ENCODE results near the gene CHN2. TPM values are rescaled to one million over a fixed set of nuclear protein-coding genes. Genes with fewer than 3 reads are reported as not detected.
"Not testable (repeated sequence)": the region's sequence is repeated elsewhere in the genome, so short reads cannot be mapped to it uniquely, and the experiment has no call there.

Gene CHN2
- total and polyA plus RNA-seq, 8 donors, result 8.2 to 32.9 (median 24.0) TPM

GRCh38 chr7:29262191-29262917 lies 67.8 kb downstream of the CHN2 start:
- Histone ChIP-seq H3K4me1 (peaks cover 3 to 7% (median 4%) of the 10 kb centered on the region in 3 donors), H3K4me3 (no peak overlapping the region), H3K36me3 (no peaks in the 10 kb centered on the region), H3K27me3 (no peaks in the 10 kb centered on the region), H3K9me3 (no peaks in the 10 kb centered on the region), H3K27ac (no peak overlapping the region)
- intact Hi-C loops (cut with DNase I), result loop anchor here in 1 of 3 donors (5.0 kb wide), 1 partner anchor 135 kb away; no protein-coding TSS in a partner anchor
- no peak for ATAC-seq
- no peak for TF ChIP-seq CTCF (IDR thresholded peaks at IDR 0.05)
- FAIRE-seq, result no peak
- no peak for DNase-seq
- 90 to 97% methylated on average over 2 of the region's 2 CpGs for WGBS, 2 donors

- not testable (repeated sequence) for ATAC-seq, H3K9me3 ChIP-seq, H3K27me3 ChIP-seq, FAIRE-seq, DNase-seq, H3K4me3 ChIP-seq, H3K27ac ChIP-seq, H3K36me3 ChIP-seq
- intact Hi-C loops (cut with DNase I), result loop anchor here in 1 of 3 donors (5.0 kb wide), 1 partner anchor 136 kb away; no protein-coding TSS in a partner anchor
- H3K4me1 ChIP-seq, result peaks cover 4 to 12% (median 6%) of the 10 kb centered on the region in 3 donors
- WGBS, 2 donors, result 96 to 98% methylated on average over 37 to 44 of the region's 44 CpGs
Measured at GRCh38 chr7:29263601-29264207, 69.1 kb downstream of the CHN2 start.

- H3K27me3 ChIP-seq, result no peaks in the 10 kb centered on the region
- DNase-seq, result no peak
- FAIRE-seq, result no peak
- no peaks in the 10 kb centered on the region for H3K9me3 ChIP-seq
- WGBS, 2 donors, result 80 to 81% methylated on average over 6 of the region's 6 CpGs
- peak overlapping the region in 1 of 4 donors; percentile 23 for H3K27ac ChIP-seq
- intact Hi-C loops (cut with DNase I), result no loop called here
- peaks cover 11 to 23% (median 13%) of the 10 kb centered on the region in 3 donors for H3K4me1 ChIP-seq
- no peak for TF ChIP-seq CTCF (IDR thresholded peaks at IDR 0.05)
- H3K36me3 ChIP-seq, result no peaks in the 10 kb centered on the region
- no peak overlapping the region for H3K4me3 ChIP-seq
- peak; percentile 51 to 81 (median 69) for ATAC-seq
Measured at GRCh38 chr7:29265208-29265923, 70.8 kb downstream of the CHN2 start.

GRCh38 chr7:29269935-29270334 lies 75.4 kb downstream of the CHN2 start:
- no peak for FAIRE-seq
- H3K4me3 ChIP-seq, result no peak overlapping the region
- H3K9me3 ChIP-seq, result no peaks in the 10 kb centered on the region
- H3K4me1 ChIP-seq, result peaks cover 26 to 46% (median 32%) of the 10 kb centered on the region in 3 donors
- DNase-seq, result no peak
- H3K36me3 ChIP-seq, result no peaks in the 10 kb centered on the region
- WGBS, 2 donors, result 13 to 17% methylated on average over 1 of the region's 1 CpG
- H3K27ac ChIP-seq, result peak overlapping the region in 2 of 4 donors; percentile 55 to 77
- TF ChIP-seq CTCF (IDR thresholded peaks at IDR 0.05), result no peak
- no peaks in the 10 kb centered on the region for H3K27me3 ChIP-seq
- intact Hi-C loops (cut with DNase I), result no loop called here
- peak in 3 of 4 donors; percentile 14 to 40 (median 21) for ATAC-seq

- ATAC-seq, result peak; percentile 55 to 66 (median 58)
- intact Hi-C loops (cut with DNase I), result no loop called here
- Histone ChIP-seq H3K9me3 (no peaks in the 10 kb centered on the region), H3K27me3 (no peaks in the 10 kb centered on the region), H3K27ac (peak overlapping the region; percentile 34 to 77 (median 47)), H3K36me3 (no peaks in the 10 kb centered on the region), H3K4me3 (no peak overlapping the region), H3K4me1 (peaks cover 34 to 48% (median 38%) of the 10 kb centered on the region in 3 donors)
- DNase-seq, result no peak
- no peak for FAIRE-seq
- no peak for TF ChIP-seq CTCF (IDR thresholded peaks at IDR 0.05)
- WGBS, 2 donors, result 7 to 9% methylated on average over 4 of the region's 4 CpGs
Measured at GRCh38 chr7:29270594-29271318, 76.2 kb downstream of the CHN2 start.
